ENCODE measurements around the gene MIPOL1.
"Not testable (repeated sequence)": the region's sequence is repeated elsewhere in the genome, so short reads cannot be mapped to it uniquely, and the experiment has no call there.

MIPOL1 gene

DNA sequence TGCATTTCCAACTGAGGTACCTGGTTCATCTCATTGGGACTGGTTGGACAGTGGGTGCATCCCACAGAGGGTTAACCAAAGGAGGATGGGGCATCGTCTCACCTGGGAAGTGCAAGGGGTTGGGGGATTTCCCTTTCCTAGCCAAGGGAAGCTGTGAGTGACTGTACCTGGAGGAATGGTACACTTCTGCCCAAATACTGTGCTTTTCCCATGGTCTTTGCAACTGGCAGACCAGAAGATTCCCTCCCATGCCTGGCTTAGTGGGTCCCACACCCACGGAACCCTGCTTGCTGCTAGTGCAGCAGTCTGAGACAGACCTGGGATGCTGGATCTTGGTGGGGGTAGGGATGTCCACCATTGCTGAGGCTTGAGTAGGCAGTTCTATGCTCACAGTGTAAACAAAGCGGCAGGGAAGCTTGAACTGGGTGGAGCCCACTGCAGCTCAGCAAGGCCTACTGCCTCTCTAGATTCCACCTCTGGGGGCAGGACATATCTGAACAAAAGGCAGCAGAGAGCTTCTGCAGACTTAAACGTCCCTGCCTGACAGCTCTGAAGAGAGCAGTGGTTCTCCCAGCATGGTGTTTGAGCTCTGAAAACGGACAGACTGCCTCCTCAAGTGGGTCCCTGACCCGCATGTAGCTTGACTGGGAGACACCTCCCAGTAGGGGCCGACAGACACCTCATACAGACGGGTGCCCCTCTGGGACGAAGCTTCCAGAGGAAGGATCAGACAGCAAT, 9.7 kb upstream of the MIPOL1 start:
- not testable (repeated sequence) for DNase-seq

DNA sequence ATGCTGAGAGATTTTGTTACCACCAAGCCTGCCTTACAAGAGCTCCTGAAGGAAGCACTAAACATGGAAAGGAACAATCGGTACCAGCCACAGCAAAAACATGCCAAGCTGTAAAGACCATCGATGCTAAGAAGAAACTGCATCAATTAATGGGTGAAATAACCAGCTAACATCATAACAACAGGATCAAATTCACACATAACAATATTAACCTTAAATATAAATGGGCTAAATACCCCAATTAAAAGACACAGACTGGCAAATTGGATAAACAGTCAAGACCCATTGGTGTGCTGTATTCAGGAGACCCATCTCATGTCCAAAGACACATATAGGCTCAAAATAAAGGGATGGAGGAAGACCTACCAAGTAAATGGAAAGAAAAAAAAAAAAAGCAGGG, 8.0 kb upstream of the MIPOL1 start:
- DNase-seq = not testable (repeated sequence)

DNA sequence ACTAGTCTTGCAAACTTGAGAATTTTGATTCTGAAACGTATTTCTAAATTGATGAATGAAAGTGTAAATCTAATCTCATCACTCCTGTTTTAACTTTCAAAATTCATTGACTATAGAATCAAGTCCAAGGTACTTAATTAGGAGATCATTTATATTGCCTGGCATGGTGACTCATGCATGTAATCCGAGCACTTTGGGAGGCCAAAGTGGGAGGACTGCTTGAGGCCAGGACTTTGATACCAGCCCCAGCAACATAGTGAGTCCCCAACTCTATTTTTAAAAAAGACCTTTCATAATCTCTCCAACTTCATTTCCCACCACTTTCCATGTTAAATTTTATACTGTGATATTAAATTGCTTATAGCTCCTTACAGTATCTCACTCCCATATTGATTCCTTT, 3.0 kb upstream of the MIPOL1 start:
- DNase-seq = no peak

DNA sequence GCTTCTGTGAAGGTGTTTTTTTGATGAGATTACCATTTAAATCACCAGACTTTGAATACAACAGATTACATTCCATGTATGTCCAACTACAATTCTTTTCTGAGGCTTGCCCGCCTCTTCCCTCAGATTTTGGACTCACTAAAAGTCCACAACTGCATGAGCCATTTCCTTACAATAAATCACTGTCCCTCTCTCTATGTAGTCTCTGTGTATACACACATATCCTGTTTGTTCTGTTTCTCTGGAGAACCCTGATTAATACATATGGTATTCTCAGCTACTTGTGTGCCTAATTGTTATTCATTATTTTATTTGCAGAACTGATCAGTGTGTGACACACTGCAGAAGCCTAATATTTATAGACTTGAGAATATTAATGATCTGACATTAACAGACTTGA, 2.4 kb upstream of the MIPOL1 start:
- no peak for DNase-seq

DNA sequence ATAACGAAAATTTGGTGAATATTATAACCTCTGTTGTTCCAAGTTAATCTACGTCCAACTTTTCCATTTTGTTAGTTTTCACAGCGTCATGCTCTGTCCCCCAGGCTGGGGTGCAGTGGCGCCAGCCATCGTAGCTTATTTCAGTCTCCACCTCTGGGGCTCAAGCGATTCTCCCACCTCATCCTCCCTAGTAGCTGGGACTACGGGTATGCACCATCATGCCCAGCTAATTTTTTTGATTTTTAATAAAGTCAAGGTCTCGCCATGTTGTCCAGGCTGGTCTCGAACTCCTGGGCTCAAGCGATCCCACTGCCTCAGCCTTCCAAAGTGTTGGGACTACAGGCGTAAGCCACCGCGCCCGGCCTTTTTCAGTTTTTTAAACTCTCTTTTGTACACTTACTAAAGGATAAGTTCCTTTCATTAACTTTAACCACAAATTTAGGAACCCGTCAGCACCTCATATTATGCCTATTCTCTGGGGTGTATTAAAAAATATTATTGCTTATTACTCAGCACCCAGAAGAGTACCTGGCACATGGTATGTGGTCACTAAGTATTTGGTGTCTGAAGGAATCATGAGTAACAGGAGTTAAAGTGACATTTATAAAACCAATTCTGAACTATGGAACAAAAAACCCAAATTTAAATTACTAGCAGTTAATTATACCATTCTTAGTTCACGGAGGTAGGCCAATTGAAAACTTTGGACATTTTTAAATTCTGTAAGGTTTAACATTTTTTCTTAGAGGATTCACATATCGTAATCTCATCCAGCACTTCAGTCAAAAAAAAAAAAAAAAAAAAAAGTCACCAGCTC, 925 bp upstream of the MIPOL1 start:
- no peak for DNase-seq

DNA sequence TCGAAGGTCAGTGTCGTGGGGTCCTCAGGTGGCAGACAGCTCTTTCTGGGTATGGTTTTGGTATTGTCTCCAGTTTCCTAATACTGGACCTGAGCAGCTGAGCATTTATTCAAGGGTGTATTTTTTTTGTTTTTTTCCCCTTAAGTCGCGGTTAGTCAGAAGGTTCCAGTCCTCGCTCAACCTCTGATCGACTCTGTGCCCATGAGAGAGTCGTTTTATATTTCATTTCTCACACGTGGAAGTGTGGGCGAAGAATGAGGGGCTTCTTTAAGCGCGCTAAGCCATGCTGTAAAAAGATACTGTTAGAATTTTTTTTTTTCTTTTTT, 499 bp downstream of the MIPOL1 start:
- DNase-seq = no peak

DNA sequence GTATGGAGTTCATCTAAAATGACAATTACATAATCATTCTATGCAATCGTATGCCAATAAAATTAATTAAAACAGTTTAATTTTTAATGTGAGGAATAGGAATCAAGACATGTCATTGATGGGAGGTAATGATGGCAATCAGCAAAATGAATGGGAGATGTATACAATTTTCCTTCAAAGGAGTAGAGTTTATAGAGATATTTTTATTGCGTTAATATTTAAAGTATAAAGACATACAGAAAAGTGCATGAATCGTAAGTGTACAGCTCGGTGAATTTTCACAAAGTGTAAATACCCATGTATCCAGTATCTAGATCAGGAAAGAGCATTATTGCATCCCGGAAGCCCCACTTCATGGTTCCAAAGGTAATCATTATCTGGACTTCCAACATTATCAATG, 1.2 kb downstream of the MIPOL1 start:
- DNase-seq = no peak

DNA sequence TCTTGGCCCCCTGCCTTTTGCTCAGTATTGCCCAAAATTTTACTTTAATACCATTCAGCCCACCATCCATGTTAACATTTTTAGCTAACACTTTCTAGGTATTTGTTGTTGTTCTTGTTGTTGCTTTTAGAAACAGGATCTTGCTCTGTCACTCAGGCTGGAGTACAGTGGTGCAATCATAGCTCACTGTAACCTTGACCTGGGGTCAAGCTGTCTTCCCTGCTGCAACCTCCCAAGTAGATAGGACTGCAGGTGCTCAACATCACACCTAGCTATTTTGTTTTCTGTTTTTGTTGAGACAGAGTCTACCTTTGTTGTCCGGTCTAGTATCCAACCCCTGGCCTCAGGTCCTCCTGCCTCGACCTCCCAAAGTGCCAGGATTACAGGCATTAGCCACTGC, 4.0 kb downstream of the MIPOL1 start:
- no peak for DNase-seq

DNA sequence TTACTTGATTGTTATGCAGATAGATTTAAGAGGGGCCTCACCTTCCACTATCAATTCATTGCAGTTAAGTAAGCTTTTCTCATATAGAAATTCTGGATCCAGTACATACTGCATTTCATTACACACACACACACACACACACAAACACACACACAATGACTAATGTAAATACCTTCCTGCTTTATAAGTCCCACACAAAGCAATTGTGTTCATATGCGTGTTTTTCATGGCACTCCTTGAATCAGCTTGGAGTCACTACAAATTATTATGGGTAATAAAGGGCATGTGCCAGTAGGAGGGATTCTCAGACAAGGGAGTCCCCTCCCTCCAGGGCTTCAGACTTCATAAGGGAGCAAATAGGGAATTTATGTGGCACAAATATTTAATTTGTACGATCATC, 4.5 kb downstream of the MIPOL1 start:
- no peak for DNase-seq

DNA sequence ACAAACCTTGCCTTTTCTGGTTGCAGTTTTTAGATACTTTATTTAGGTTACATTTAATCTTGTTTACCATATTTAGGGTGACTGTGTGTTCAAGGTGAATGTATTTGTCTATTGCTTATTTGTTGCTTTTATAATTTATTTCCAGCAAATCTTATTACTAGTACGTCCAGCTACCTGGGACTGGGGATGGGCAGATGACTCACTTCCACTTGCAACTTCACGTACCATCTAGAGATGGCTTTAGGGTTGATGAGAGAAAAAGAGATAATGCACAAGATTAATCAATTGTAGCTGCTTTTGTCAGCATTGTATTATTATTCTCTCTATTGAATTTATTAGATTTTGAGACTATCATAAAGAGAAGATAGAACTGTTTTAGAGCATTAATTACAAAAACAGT, 5.1 kb downstream of the MIPOL1 start:
- DNase-seq = no peak

DNA sequence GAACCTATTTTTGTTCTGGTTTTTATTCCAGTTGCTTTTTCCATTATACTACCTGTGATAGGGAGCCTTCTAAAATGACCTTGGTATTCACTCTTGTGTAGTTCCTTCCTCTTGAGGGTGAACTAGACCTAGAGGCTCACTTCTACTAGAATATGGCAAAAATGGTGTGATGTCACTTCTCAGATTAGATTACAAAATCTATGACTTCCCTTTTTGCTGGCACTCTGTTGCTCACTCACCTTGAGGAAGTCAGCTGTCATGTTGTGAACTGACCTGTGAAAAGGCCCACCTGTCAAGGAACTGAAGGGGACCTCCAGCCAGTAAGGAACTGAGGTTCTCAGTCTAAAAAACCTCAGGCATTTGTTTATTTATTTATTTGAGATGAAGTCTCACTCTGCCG, 5.7 kb downstream of the MIPOL1 start:
- no peak for DNase-seq

DNA sequence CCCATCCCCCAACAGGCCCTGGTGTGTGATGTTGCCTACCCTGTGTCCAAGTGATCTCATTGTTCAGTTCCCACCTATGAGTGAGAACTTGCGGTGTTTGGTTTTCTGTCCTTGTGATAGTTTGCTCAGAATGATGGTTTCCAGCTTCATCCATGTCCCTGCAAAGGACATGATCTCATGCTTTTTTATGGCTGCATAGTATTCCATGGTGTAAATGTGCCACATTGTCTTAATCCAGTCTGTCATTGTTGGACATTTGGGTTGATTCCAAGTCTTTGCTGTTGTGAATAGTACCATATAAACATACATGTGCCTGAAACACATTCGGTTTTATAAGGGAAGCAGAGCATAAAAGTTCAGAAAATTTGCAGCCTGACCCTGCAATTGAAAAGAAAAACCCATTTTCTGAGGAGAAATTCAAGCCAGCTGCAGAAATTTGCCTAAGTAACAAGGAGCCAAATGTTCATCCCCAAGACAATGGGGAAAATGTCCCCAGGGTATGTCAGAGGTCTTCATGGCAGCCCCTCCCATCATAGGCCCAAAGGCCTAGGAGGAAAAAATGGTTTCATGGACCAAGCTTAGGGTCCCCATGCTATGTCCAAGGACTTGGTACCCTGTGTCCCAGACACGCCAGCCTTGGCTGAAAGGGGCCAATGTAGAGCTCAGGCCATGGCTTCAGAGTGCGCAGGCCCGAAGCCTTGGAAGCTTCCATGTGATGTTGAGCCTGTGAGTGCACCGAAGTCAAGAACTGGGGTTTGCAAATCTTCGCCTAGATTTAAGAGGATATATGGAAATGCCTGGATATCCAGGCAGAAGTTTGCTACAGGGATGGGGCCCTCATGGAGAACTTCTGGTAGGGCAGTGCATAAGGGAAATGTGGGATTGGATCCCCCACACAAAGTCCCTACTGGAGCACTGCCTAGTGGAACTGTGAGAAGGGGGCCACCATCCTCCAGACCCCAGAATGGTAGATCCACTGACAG, 8.2 kb downstream of the MIPOL1 start:
- not testable (repeated sequence) for DNase-seq

DNA sequence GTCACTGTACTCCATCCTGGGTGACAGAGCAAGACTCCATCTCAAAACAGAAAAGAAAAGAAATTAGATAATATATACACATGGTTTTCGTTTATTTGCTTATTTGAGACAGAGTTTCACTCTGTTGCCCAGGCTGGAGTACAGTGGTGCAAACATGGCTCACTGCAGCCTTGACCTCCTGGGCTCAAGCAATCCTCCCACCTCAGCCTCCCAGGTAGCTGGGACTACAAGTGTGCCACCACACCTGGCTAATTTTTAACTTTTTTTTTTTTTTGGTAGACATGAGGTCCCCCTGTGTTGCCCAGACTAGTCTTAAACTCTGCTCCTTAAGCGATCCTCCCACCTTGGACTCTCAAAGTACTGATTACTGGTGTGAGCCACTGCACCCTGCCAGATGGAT, 11.9 kb downstream of the MIPOL1 start:
- DNase-seq = not testable (repeated sequence)

DNA sequence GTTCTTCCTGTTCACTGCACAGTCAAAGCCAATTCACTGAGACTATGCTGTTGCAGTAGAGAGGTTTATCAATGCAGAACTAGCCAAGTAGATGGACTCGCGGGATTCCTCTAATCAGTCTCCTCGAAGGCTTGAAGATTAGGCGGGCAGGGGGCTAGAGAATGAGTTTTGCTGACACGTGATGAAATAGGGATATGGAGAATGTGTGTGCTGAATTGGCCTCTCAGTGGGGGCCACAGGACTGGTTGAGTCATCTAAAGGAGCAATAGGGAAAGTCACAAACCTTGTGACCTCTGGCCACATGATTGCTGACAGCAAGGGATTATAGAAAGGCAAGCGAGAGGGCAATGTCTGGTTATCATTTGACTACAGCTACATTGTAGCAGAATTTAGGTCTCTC, 12.7 kb downstream of the MIPOL1 start:
- DNase-seq = no peak

DNA sequence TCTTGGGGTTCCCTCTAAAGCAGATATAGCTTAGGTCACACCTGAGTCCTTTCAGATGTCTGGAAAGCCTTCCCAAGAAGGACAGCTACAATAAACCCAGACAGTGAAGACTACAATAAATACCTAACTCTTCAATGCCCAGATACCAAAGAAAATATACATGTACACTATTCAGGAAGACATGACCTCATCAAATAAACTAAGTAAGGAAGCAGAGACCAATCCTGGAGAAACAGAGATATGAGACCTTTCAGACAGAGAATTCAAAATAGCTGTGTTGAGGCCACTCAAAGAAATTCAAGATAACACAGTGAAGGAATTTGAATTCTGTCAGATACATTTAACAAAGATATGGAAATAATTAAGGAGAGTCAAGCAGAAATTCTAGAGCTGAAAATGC, 15.3 kb downstream of the MIPOL1 start:
- no peak for DNase-seq

DNA sequence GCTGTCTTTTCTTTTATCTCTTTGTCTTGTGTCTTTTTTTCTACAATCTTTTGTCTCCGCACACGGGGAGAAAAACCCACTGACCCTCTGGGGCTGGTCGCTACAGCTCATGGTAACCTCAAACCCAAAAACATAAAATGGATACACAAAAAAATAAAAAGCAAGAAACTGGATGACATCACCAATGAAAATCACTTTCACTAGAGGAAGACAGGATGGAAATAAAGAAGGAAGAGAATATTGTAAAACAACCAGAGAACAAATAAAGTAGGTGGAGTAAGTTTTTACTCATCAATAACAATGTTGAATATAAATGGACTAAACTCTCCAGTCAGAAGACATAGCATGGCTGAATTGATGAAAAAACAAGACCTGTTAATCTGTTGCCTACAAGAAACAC, 17.6 kb downstream of the MIPOL1 start:
- DNase-seq = no peak

DNA sequence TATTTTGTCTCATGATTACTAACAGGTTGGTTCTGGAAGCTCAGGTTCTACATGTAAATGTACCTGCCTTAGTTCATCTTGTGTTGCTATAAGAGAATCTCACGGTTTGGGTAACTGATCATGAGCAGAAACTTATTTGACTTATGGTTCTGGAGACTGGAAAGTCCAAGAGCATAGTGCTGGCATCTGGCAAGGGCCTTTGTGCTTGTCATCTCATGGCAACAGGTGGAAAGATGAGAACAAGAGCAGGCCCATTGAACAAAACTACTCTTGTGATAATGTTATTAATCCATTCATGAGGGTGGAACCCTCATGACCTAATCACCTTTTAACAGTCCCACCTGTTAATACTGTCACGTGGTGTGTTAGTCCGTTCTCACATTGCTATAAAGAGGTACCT, 23.3 kb downstream of the MIPOL1 start:
- no peak for DNase-seq

DNA sequence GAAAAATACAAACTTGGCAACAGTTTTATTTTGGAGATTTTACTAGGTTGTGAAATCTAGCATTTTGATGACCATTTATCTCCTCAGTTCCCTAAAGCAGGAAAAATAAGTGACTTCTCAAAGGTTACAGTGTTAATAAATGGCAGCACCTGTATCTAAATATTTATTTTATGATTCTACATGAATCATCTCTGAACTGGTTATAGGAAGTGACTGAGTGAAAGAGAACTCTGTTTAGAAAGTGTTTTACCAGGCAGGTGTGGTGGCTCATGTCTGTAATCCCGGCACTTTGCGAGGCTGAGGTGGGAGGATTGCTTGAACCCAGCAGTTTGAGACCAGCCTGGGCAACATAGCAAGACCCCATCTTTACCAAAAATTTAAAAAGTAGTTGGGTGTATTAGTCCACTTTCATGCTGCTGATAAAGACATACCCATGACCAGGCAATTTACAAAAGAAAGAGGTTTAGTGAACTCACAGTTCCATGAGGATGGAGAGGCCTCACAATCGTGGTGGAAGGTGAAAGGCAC, 26.3 kb downstream of the MIPOL1 start:
- DNase-seq = no peak

DNA sequence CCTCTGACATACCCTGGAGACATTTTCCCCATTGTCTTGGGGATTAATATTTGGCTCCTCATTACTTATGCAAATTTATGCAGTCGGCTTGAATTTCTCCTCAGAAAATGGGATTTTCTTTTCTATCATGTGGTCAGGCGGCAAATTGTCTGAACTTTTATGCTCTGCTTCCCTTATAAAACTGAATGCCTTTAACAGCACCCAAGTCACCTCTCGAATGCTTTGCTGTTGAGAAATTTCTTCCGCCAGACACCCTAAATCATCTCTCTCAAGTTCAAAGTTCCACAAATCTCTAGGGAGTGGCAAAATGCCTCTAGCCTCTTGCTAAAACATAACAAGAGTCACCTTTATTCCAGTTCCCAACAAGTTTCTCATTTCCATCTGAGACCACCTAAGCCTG, 27.9 kb downstream of the MIPOL1 start:
- not testable (repeated sequence) for DNase-seq

DNA sequence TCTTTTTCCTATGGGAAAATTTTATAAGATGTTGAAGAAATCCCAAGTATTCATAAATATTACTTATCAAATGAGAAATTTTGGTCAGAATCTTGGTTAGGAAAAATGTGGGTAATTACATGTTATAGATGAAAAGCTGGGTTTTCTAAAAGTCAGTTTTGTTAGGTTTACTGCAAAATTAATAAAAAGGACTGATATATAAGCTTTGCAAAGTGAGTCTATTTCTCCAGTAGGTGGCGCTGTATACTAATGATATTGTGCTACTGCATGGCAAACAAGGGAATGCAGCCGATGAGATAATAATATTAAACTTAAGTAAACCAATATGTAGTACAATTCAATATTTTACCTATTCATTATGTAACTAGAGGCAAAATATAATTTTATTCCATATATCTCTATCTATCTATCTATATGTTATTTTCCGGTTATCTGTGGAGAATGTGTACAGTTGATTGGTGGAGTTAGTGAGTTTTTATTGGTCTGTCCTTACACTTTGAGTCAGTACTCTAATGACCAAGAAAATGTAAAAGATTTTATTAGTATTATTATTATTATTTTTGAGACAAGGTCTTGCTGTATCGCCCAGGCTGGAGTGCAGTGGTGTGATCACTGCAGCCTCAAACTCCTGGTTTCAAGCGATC, 32.9 kb downstream of the MIPOL1 start:
- DNase-seq = no peak

DNA sequence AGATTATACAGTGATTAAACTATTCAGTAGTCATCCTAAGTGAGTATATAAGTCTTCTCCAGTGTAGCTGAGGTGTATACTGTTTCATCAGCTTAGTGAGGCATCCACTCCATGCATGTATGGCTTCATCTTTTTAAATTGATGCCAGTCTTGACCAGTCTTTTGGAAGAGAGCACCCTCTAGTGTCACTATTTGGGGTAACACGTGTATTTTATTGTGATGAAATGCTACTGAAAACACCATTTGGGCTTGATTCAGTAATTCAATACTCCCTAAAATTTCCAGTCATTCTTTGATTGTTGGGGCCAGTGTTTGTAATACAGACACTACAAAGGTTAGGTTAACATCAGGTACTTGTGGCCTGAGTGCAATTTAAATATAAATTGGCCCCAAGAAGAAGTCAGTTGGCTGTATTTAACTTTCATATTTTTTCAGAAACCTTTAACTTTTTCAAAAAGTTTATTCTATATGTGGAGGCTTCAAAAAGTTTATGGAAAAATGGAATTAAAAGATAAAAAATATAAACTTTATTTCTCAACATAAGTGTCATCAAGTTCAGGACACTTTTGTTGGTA, 35.3 kb downstream of the MIPOL1 start:
- no peak for DNase-seq

DNA sequence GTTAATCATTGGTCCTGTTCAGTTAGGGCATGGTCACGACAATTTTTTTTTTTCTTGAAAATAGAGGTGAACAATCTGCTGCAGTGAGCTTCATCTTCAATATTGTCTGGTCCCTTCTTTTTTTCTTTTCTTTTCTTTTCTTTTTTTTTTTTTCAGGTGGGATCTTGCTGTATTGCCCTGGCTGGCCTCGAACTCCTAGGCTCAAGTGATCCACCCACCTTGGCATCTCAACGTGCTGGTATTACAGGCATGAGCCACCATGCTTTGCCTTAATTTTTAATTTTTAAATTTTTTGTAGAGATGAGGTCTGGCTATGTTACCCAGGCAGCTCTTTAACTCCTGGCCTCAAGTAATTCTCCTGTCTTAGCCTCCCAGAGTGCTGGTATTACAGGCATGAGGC, 36.5 kb downstream of the MIPOL1 start:
- DNase-seq = no peak

All from 8988T (cell line).